Prostate gland (tissue), 2 donors: Measurements from ENCODE around the gene CCNJL.

Experiments
- POLR2A ChIP-seq: fragments of 450-650 bp; IDR thresholded peaks from one replicate; pipeline ENCODE4 v1.6.1; 2016; ENCODE audit warnings: antibody characterized with exemption, mild to moderate bottlenecking
- TF ChIP-seq, protein P1 (sequence below), 4 experiments: fragments of 200-600 bp in 2 of 4; fragments of 450-650 bp in 2 of 4; sonication (generic) in 2 of 4; IDR thresholded peaks; 1 replicate in 3 of 4; 2 replicates in 1 of 4; pipeline ENCODE4 v1.5.1; 2016 to 2019; ENCODE audit warnings: antibody characterized with exemption in 4 of 4, mild to moderate bottlenecking in 2 of 4, moderate library complexity in 2 of 4

DNA sequence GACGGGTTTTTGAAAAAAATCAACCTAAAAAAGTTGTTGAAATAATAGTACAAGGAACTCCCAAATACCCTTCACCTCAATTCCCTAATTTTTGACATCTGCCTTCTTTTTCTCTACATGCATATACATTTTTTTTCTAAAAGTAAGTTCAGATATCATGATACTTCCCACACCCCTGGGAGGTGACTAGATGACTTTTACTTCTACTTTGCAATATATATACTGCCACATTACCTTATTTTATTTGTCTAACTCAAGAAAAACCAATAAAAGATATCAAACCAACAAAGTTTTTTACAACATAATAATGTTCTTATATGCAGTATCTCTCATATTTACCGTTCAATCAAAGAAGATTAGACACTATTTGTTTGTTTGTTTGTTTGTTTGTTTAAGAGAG is 31.1 kb downstream of the CCNJL start:
- TF ChIP-seq, protein P1, sequence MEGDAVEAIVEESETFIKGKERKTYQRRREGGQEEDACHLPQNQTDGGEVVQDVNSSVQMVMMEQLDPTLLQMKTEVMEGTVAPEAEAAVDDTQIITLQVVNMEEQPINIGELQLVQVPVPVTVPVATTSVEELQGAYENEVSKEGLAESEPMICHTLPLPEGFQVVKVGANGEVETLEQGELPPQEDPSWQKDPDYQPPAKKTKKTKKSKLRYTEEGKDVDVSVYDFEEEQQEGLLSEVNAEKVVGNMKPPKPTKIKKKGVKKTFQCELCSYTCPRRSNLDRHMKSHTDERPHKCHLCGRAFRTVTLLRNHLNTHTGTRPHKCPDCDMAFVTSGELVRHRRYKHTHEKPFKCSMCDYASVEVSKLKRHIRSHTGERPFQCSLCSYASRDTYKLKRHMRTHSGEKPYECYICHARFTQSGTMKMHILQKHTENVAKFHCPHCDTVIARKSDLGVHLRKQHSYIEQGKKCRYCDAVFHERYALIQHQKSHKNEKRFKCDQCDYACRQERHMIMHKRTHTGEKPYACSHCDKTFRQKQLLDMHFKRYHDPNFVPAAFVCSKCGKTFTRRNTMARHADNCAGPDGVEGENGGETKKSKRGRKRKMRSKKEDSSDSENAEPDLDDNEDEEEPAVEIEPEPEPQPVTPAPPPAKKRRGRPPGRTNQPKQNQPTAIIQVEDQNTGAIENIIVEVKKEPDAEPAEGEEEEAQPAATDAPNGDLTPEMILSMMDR (IDR thresholded peaks at IDR 0.05), result no peak
- TF ChIP-seq POLR2A, result no peak
